GM19452 (cell line): ENCODE data around the gene PRKACA.
"Not testable (repeated sequence)": the region's sequence is repeated elsewhere in the genome, so short reads cannot be mapped to it uniquely, and the experiment has no call there.

Source experiments
- ATAC-seq: cut with Tn5 transposase; IDR thresholded peaks from one replicate; pipeline ENCODE4 v1.9.1; 2021; ENCODE audit not compliant: unreplicated experiment

Gene PRKACA

DNA sequence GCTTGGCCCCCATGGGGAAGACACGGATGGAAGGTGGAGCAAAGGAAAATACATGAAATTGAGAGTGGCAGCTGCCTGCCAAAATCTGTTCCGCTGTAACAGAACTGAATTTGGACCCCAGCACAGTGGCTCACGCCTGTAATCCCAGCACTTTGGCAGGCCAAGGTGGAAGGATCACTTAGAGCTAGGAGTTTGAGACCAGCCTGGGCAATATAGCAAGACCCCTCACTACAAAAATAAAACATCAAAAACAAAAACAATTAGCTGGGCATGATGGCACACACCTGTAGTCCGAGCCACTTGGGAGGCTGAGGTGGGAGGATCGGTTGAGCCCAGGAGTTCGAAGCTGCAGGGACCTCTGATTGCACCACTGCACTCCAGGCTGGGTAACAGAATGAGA lies 65.1 kb downstream of the PRKACA start:
- no peak for ATAC-seq

DNA sequence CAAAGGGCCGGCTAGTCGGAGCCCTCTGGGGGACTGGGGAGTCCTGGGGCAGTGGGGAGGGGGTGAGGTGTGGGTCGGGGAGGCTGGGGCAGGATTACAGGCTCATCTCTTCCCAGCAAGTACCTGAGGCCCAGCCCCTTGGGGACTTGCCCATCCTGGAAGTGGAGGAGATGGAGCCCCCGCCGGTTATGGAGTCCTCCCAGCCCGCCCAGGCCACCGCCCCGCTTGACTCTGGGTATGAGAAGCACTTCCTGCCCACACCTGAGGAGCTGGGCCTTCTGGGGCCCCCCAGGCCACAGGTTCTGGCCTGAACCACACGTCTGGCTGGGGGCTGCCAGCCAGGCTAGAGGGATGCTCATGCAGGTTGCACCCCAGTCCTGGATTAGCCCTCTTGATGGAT lies 65.6 kb downstream of the PRKACA start:
- ATAC-seq: no peak

DNA sequence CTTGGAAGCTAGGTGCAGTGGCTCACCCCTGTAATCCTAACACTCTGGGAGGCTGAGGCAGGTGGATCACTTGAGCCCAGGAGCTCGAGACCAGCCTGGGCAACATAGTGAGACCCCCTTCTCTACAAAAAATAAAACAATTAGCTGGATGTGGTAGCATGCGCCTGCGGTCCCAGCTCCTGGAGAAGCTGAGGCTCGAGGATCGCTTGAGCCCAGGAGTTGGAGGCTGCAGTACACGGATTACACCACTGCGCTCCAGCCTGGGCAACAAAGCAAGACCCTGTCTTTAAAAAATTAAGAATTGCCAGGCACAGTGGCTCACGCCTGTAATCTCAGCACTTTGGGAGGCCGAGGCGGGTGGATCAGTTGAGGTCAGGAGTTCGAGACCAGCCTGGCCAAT lies 66.6 kb downstream of the PRKACA start:
- not testable (repeated sequence) for ATAC-seq

DNA sequence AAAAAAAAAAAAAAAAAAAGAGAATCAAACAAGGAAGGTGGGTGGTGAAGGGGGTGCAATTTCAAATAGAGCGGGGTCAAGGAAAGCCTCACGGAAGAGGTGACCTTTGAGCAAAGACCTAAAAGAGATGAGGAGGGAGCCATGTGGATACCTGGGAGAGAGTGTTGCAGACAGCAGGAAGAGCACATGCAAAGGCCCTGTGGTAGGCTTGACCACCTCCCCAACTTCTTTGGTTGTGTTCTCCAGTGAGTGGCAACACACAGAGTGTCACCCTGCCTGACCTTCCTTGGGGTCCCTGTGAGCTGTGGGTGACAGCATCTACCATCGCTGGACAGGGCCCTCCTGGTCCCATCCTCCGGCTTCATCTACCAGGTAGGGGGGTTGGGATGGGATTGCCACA lies 67.0 kb downstream of the PRKACA start:
- no peak for ATAC-seq

DNA sequence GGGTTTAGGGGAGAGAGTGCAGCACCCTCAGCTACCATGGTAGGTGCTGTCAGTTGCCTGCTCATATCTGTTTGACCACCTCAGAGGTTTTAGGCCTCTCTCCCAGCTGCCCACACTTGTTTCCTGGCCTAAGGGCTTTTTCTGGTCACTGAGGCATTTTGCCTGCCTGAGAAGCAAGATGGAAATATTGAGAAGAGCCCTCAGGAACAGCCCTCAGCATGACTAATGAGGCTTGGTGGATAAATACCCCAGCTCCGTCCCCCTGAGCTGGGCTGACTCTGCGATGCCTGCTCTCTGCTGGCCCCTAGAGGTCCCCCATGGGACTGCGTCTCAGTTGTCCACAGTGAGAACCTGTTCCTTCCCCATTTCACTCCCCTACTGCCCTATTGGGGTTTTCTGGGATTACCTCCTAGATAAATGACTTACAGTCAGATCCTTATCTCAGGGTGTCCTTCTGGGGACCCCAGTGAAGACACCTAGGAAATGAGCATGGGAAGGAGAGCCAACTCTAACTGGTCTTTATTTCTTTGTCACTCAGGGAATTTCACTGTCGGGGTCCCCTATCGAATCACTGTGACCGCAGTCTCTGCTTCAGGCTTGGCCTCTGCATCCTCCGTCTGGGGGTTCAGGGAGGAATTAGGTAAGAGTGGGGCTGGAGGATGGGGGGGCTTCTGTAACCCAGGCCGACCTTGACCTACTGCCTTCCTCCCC lies 69.0 kb downstream of the PRKACA start:
- no peak for ATAC-seq

DNA sequence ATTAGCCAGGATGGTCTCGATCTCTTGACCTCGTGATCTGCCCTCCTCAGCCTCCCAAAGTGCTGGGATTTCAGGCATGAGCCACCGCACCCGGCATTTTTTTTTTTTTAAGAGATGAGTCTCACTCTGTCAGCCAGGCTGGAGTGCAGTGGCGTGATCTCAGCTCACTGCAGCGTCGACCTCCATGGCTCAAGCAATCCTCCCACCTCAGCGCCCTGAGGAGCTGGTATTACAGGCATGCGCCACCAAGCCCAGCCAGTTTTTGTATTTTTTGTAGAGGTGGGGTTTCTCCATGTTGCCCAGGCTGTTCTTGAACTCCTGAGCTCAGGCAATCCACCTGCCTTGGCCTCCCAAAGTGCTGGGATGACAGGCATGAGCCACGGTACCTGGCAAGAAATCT lies 69.7 kb downstream of the PRKACA start:
- not testable (repeated sequence) for ATAC-seq

DNA sequence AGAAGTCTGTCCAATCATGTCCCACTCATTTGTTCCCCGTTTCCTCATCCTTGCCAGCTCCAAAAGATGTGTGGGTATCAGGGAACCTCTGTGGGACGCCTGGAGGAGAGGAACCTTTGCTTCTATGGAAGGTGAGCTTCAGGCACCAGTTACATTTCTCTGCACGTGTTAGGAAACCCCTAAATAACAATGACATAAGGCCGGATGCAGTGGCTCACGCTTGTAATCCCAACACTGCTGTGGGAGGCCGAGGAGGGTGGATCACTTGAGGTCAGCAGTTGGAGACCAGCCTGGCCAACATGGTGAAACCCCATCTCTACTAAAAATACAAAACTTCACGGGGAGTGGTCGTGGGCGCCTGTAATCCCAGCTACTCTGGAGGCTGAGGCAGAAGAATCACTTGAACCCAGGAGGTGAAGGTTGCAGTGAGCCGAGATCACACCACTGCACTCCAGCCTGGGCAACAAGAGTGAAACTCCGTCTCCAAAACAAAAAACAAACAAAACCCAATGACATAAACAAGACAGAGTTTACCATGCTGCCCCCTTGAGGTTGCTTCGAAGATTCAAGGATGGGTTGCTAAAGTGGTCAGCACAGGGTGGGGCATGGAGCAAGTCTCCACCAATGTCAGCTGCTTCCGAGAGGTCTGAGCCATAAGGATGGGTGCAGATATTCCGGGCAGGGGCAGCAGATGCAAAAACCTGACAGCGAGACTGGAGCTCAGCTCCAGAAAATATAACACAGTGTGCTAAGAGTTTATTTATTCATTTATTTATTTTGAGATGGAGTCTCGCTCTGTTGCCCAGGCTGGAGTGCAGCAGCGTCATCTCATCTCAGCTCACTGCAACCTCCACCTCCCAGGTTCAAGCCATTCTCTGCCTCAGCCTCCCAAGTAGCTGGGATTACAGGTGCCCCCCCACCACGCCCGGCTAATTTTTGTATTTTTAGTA lies 74.6 kb downstream of the PRKACA start:
- not testable (repeated sequence) for ATAC-seq
